ENCODE measurements around the gene STK31.

- TF ChIP-seq CTCF (conservative IDR thresholded peaks at IDR 0.05; ENCODE audit: low read length) (no peak), EZH2phosphoT487 (IDR thresholded peaks at IDR 0.05; ENCODE audit: borderline replicate concordance) (no peak)
These were observed 77.3 kb downstream of the STK31 start for GRCh38 chr7:23787272-23787671.
